ENCODE results near the gene MRPL41.
"Not testable (repeated sequence)": the region's sequence is repeated elsewhere in the genome, so short reads cannot be mapped to it uniquely, and the experiment has no call there.

The MRPL41 gene

DNA sequence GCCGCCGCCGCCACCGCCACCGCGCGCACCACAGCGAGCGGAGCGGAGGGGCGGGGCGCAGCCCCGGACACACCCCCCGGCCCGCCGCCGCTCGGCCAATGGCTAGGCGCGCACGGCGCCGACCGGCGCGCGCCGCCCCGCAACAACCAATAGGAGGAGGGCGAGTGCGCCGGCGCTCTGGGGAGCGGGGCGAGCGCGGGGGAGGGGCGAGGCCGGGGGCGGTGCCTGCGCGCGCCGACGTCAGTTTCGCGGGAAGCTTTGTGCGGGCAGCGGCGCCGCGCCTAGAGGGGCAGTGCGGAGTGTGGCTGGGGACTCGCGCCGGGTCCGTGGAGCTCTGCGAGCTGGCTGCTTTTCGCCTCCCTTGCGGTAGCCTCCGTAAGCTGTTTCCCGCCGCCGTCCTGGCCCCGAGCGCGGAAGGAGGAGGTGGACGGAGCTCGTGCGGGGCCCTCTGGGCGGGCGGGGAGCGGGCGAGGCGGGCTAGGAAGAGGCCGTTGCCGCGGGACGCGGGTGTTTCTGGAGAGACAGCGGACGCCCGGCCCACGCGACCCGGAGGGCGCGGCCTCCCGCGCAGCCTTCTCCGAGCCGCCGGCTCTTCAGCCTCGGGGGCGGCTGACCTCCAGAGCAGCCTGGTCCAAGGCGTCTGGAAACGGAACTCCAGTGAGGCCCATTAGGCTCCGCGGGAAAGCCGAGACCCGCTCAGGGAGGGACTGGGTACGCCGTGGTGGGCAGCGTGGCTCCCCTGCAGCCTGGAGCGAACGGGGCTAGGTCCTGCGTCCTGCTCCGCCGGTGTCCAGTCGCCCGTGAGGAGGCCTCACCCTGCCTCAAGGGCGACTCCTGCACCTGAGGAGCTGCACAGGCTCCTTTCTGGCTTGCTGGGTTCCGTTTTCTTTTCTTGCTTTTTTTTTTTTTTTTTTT lies 39.0 kb downstream of the MRPL41 start, which contains the start of gene ZMYND19:
ZMYND19 (minus strand) TSS at position 44 of the 915 bp plus-strand sequence. CDS start 249 bp downstream, outside the sequence.
- peak within 1 kb of the TSS; percentile 16 to 80 for H3K27ac ChIP-seq
- peak; percentile 86 for DNase-seq (ENCODE audit: low spot score)
- TF ChIP-seq CTCF (IDR thresholded peaks at IDR 0.05), result no peak
- H3K4me3 ChIP-seq, result peak within 1 kb of the TSS; percentile 95

DNA sequence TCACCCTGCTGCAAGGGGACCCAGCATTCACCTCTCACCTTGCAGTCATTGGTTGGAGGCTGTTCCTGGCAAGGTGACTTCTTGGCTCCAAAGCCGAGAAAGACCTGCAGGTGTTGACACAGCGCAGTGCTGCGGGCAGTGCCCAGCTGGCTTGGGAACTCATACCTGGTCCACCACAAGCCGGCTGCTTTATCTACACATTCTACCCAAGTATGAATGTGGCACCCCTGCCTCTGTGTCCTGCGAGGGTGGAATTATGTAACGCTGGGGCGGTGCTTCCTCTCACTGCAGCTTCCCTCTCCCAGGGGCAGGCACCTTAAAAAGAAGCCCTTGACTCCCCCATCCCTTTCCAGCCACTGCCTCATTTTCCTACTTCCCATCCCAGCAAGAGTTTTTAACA lies 41.1 kb downstream of the MRPL41 start:
- Histone ChIP-seq H3K27ac (no peak overlapping the region), H3K4me3 (no peak overlapping the region)
- no peak for DNase-seq (ENCODE audit: low spot score)
- no peak for TF ChIP-seq CTCF (IDR thresholded peaks at IDR 0.05)

- no peak for DNase-seq (ENCODE audit: low spot score)
- Histone ChIP-seq H3K27ac (no peak overlapping the region), H3K4me3 (no peak overlapping the region)
- TF ChIP-seq CTCF (IDR thresholded peaks at IDR 0.05), result no peak
Measured at GRCh38 chr9:137593176-137593575, 41.5 kb downstream of the MRPL41 start.

GRCh38 chr9:137596577-137596976 lies 44.9 kb downstream of the MRPL41 start:
- H3K4me3 ChIP-seq; DNase-seq (ENCODE audit: low spot score); H3K27ac ChIP-seq: not testable (repeated sequence)

- H3K27ac ChIP-seq, result no peak overlapping the region
- no peak overlapping the region for H3K4me3 ChIP-seq
- no peak for TF ChIP-seq CTCF (IDR thresholded peaks at IDR 0.05)
- no peak for DNase-seq (ENCODE audit: low spot score)
Measured at GRCh38 chr9:137598943-137599342, 47.3 kb downstream of the MRPL41 start.
